Caco-2 (cell line): ENCODE results near the gene FAM114A1. TPM values are rescaled to one million over a fixed set of nuclear protein-coding genes. Genes with fewer than 3 reads are reported as not detected.

ENCODE experiments used
- BruUV-seq: library from RNA; stranded (reverse); fragments of 400-500 nt; replicated peaks from 2 replicates; lab custom pipeline; 2021; lab: Mats Ljungman, UMichigan
- CTCF ChIA-PET: fragments of 300-600 bp; sonication (Branson Sonifier 250); formaldehyde crosslinking; loops from one replicate; lab custom pipeline; 2022; ENCODE audit warnings: antibody characterized with exemption; lab: Charles Lee
- POLR2A ChIA-PET: fragments of 300-600 bp; sonication (Branson Sonifier 250); formaldehyde crosslinking; loops from one replicate; lab custom pipeline; 2022; ENCODE audit warnings: antibody characterized with exemption; lab: Charles Lee
- DNase-seq, 2 experiments: peaks; one replicate each; pipeline versions ENCODE4 v3.0.0 to v3.0.0-alpha.2; 2020 to 2022
- H3K27me3 ChIP-seq: replicated peaks from 2 replicates; pipeline ENCODE4 v1.6.0; 2011; ENCODE audit warnings: low read length; ENCODE audit not compliant: control insufficient read depth, insufficient read depth
- H3K36me3 ChIP-seq: 2 replicates; pipeline ENCODE4 v1.5.1; 2011; ENCODE audit warnings: low read length; ENCODE audit not compliant: control insufficient read depth, insufficient read depth
- H3K4me1 ChIP-seq: fragments of 250-450 bp; sonication (Bioruptor Pico); 2 replicates; pipeline ENCODE4 v1.5.1; 2020; ENCODE audit warnings: mild to moderate bottlenecking
- H3K4me3 ChIP-seq: 2 replicates; pipeline ENCODE4 v1.5.1; 2011; ENCODE audit warnings: low read depth, mild to moderate bottlenecking, control low read depth, low read length
- H3K9me3 ChIP-seq: fragments of 250-450 bp; sonication (Bioruptor Pico); 2 replicates; pipeline ENCODE4 v1.5.1; 2020; ENCODE audit warnings: mild to moderate bottlenecking, moderate library complexity
- H3K27ac Mint-ChIP-seq: one replicate; pipeline ENCODE4 v1.8.0; 2022; ENCODE audit warnings: mixed read lengths; ENCODE audit not compliant: unreplicated experiment
- H3K27me3 Mint-ChIP-seq: one replicate; pipeline ENCODE4 v1.8.0; 2022; ENCODE audit warnings: mixed read lengths; ENCODE audit not compliant: insufficient read depth, unreplicated experiment
- H3K36me3 Mint-ChIP-seq: one replicate; pipeline ENCODE4 v1.8.0; 2022; ENCODE audit warnings: mild to moderate bottlenecking, mixed read lengths; ENCODE audit not compliant: insufficient read depth, unreplicated experiment
- H3K4me1 Mint-ChIP-seq: one replicate; pipeline ENCODE4 v1.8.0; 2022; ENCODE audit warnings: low read depth, mixed read lengths; ENCODE audit not compliant: unreplicated experiment
- H3K4me3 Mint-ChIP-seq: one replicate; pipeline ENCODE4 v1.8.0; 2022; ENCODE audit warnings: mild to moderate bottlenecking, moderate library complexity, mixed read lengths; ENCODE audit not compliant: unreplicated experiment
- H3K9me3 Mint-ChIP-seq: one replicate; pipeline ENCODE4 v1.8.0; 2022; ENCODE audit warnings: mixed read lengths; ENCODE audit not compliant: unreplicated experiment
- CTCF ChIP-seq, 2 experiments: fragments of 200-600 bp in 1 of 2; IDR thresholded peaks; 1 replicate in 1 of 2; 2 replicates in 1 of 2; pipeline versions ENCODE4 v1.5.1 to v1.8.0; 2011 to 2022; ENCODE audit warnings: antibody characterized with exemption in 1 of 2, control low read depth in 1 of 2, inconsistent platforms in 1 of 2, low read depth in 1 of 2, low read length in 1 of 2, mild to moderate bottlenecking in 1 of 2, moderate library complexity in 1 of 2; ENCODE audit not compliant: insufficient read depth in 1 of 2, severe bottlenecking in 1 of 2, unreplicated experiment in 1 of 2
- intact Hi-C: fragments of 100-400 bp; cut with micrococcal nuclease; formaldehyde crosslinking; loops from one replicate; pipeline ENCODE4 v1.10.0; 2022; ENCODE audit not compliant: unreplicated experiment
- total RNA-seq: library from RNA; stranded (reverse); gene quantifications from 2 replicates; pipeline ENCODE4 v1.2.3, GENCODE V29; 2022

FAM114A1 gene
- total RNA-seq, 1 experiment from 2014 or later, result 20.8 TPM

- intact Hi-C loops, result no loop called here
- no peak for DNase-seq
- H3K4me3 ChIP-seq, result no peak overlapping the region
- Mint-ChIP-seq H3K36me3 (no peaks in the 10 kb centered on the region), H3K9me3 (no peaks in the 10 kb centered on the region), H3K27ac (no peak overlapping the region), H3K4me1 (peaks cover 10% of the 10 kb centered on the region), H3K27me3 (no peaks in the 10 kb centered on the region), H3K4me3 (no peak overlapping the region)
- TF ChIP-seq CTCF (IDR thresholded peaks at IDR 0.05; ENCODE audit: insufficient read depth in 1 of 2, low read depth in 1 of 2, low read length in 1 of 2, severe bottlenecking in 1 of 2, unreplicated experiment in 1 of 2), result no peak
- H3K4me1 ChIP-seq, result no peaks in the 10 kb centered on the region
- BruUV-seq, result no TSS peak
- H3K27me3 ChIP-seq, result no peaks in the 10 kb centered on the region
- no peaks in the 10 kb centered on the region for H3K9me3 ChIP-seq
- H3K36me3 ChIP-seq, result no peaks in the 10 kb centered on the region
- CTCF ChIA-PET, result no interaction called here
- POLR2A ChIA-PET, result no interaction called here
Observed at GRCh38 chr4:38954727-38955126, 87.1 kb downstream of the FAM114A1 start.

- no TSS peak for BruUV-seq
- no peaks in the 10 kb centered on the region for H3K36me3 Mint-ChIP-seq
Observed at GRCh38 chr4:38955957-38956356, 88.4 kb downstream of the FAM114A1 start.

GRCh38 chr4:38957261-38957815, 89.7 kb downstream of the FAM114A1 start:
- no peak overlapping the region for H3K4me3 Mint-ChIP-seq
- TF ChIP-seq CTCF (IDR thresholded peaks at IDR 0.05; ENCODE audit: insufficient read depth in 1 of 2, low read depth in 1 of 2, low read length in 1 of 2, severe bottlenecking in 1 of 2, unreplicated experiment in 1 of 2), result no peak
- peaks cover 8% of the 10 kb centered on the region for H3K9me3 Mint-ChIP-seq
- no peak overlapping the region for H3K27ac Mint-ChIP-seq
- CTCF ChIA-PET, result no interaction called here
- POLR2A ChIA-PET, result no interaction called here
- no peaks in the 10 kb centered on the region for H3K4me1 Mint-ChIP-seq
- Histone ChIP-seq H3K4me3 (no peak overlapping the region), H3K4me1 (no peaks in the 10 kb centered on the region), H3K27me3 (no peaks in the 10 kb centered on the region), H3K9me3 (no peaks in the 10 kb centered on the region), H3K36me3 (no peaks in the 10 kb centered on the region)
- intact Hi-C loops, result no loop called here
- BruUV-seq, result no TSS peak
- no peaks in the 10 kb centered on the region for H3K36me3 Mint-ChIP-seq
- no peaks in the 10 kb centered on the region for H3K27me3 Mint-ChIP-seq
- DNase-seq, result no peak

More at GRCh38 chr4:38955957-38956356, 88.4 kb downstream of the FAM114A1 start:
- Mint-ChIP-seq H3K4me1 (peaks cover 1% of the 10 kb centered on the region), H3K9me3 (no peaks in the 10 kb centered on the region), H3K27me3 (no peaks in the 10 kb centered on the region), H3K27ac (no peak overlapping the region), H3K4me3 (no peak overlapping the region)
- H3K36me3 ChIP-seq, result no peaks in the 10 kb centered on the region
- no peaks in the 10 kb centered on the region for H3K9me3 ChIP-seq
- DNase-seq, result no peak
- POLR2A ChIA-PET, result no interaction called here
- H3K4me1 ChIP-seq, result no peaks in the 10 kb centered on the region
- no peaks in the 10 kb centered on the region for H3K27me3 ChIP-seq
- H3K4me3 ChIP-seq, result no peak overlapping the region
- intact Hi-C loops, result no loop called here
- no peak for TF ChIP-seq CTCF (IDR thresholded peaks at IDR 0.05; ENCODE audit: insufficient read depth in 1 of 2, low read depth in 1 of 2, low read length in 1 of 2, severe bottlenecking in 1 of 2, unreplicated experiment in 1 of 2)
- CTCF ChIA-PET, result no interaction called here
